GM21528 (cell line): ENCODE results near the gene ST8SIA2.

Experiments
- ATAC-seq: cut with Tn5 transposase; IDR thresholded peaks from one replicate; pipeline ENCODE4 v1.9.1; 2021; ENCODE audit warnings: mild to moderate bottlenecking, moderate library complexity; ENCODE audit not compliant: unreplicated experiment, low FRiP score

ST8SIA2 gene

DNA sequence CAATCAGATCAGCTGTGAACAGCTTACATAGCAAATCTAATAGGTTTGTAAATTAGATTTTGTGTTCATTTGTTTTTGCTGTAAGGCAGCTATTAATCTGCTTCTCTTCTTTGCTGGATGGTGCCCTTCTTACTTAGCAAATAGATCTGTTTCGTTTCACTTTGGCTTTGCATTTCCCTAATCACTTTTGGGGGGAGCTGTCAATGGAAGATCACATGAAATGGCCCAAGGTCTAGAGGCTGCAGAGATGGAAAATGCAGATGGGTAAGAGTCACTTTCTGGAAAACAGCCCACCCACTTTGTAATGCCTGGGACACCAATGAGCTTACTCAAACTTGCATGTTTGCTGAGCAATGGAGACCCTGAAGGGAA is 36.4 kb downstream of the ST8SIA2 start:
- no peak for ATAC-seq

DNA sequence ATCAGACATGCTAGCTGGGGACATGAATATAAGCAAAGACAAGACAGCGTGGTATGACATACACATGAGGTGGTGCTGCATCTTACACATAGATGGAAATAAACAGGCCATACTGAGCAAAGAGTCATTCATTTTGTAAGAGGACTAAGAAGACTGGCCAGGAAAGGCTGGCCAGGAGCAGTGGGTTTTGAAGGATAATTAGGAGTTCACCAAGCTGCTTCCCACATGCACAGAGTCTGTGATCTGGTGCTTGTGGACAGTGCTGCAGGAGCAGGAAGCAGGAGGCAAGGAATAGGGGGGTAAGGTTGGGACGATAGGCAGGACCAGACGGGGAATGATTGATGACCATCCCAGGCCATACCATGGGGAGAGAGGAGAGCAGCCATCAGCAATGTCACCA is 41.5 kb downstream of the ST8SIA2 start:
- no peak for ATAC-seq

DNA sequence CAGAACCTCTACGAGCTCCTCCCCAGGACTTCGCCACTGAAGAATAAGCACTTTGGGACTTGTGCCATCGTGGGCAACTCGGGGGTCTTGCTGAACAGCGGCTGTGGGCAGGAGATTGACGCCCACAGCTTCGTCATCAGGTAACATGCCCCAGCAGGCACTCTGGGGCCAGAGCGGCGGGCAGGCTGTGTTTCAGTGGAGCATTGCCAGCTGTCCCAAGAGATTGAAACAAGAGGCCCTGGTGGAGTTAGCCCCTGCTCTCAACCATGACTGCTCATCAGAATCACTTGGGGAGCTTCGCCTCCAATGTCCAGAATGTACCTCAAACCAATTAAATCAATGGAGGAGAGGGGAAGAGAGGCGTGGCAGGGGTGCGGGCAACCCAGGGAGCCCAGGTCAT is 44.8 kb downstream of the ST8SIA2 start:
- ATAC-seq, result no peak

DNA sequence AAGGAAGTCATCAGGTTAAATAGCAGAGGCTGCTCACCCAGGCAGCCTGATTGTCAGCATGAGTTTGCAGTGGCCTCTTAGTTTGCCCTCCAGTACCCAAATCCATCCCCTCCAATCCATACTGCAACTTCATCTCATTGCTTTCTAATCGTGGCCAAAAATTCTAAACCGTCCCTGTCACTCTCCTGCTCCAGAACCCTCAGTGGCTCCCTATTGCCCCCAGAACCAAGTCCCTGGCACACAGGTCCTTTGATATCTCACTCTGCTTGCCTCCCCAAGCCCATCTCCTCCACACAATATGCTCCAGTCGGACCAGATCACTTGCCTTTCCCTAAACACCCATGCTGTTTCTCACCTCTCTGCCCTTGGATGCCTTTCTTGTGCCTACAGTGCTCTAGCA is 49.7 kb downstream of the ST8SIA2 start:
- ATAC-seq, result no peak

DNA sequence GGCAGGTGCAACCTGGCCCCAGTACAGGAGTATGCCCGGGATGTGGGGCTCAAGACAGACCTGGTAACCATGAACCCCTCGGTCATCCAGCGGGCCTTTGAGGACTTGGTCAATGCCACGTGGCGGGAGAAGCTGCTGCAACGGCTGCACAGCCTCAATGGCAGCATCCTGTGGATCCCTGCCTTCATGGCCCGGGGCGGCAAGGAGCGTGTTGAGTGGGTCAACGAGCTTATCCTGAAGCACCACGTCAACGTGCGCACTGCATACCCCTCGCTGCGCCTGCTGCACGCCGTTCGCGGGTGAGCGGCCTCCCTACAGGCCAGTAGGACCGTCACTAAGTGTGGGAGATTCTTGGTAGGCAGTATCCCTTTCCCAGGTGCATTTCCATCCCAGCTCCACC is 51.0 kb downstream of the ST8SIA2 start:
- no peak for ATAC-seq

DNA sequence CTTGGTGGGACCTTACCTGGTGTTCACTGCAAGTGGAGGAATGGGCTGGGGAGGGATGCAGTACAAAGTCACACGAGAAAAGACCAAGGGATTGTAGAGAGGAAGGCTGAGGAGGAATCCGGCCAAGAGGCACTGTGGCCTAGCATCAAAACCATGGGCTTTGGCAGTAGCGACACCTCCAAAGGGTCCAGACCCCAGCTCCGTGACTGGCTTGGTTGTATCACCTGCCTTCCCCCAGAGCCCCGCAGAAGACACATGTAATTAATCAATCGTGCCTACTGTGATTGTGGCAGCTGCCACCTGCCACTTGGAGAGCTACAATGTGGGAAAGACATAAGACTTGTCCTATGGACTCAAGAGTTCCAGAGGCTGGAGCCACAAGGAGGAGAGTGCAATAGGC is 54.7 kb downstream of the ST8SIA2 start:
- no peak for ATAC-seq

DNA sequence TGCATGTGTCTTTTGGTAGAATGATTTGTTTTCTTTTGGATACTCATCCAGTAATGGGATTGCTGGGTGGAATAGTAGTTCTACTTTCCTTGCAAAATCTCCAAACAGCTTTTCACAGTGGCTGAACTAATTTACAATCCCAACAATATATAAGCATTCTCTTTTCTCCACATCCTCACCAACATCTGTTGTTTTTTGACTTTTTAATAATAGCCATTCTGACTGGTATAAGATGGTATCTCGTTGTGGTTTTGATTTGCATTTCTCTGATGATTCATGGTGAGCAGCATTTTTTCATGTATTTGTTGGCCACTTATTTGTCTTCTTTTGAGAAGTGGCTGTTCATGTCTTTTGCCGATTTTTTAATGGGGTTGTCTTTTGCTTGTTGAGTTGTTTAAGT is 55.8 kb downstream of the ST8SIA2 start:
- ATAC-seq, result no peak

DNA sequence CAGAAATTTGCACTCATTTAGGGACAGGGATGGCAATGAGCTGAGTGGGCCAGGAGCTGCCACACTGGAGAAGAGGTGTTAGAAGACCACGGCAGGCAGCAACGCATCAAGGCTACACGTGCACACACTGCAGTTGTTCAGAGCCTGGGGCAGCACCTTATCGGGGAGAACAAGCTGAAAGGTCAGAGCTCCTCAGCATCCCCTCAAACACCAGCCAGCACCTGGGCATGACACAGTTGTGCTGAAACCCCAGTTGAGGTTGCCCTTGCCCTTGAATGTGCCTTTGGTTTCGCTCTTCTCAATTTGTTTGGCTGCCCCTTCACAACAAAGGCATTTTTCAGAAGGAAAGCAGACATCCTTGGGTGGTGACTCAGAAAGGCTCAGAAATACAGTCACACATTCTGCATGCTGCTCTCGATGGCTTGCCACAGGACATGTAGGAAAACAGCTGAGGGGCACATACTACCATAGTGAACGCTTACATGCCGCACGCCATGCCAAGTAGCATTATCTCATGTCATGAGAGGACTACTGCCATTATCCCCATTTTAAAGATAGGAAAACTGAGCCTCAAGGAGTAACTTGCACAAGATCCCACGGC is 57.6 kb downstream of the ST8SIA2 start:
- no peak for ATAC-seq

DNA sequence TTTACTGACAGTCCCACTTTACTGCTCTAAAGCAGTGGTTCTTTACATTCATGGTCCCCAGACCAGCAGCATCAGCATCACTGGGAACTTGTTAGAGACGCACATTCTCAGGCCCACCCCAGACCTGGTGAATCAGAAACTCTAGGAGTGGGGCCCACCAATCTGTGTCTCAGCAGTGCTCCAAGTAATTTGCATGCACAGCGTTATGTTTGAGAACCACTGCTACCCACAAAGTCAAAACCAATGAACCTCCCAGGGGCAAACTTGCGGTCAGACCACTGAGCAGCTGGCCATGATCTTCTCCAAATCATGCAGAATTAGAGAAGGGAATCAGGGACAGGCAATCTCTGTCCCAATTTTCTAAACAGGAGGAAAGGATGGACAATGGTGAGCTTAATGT is 58.5 kb downstream of the ST8SIA2 start:
- ATAC-seq, result no peak

DNA sequence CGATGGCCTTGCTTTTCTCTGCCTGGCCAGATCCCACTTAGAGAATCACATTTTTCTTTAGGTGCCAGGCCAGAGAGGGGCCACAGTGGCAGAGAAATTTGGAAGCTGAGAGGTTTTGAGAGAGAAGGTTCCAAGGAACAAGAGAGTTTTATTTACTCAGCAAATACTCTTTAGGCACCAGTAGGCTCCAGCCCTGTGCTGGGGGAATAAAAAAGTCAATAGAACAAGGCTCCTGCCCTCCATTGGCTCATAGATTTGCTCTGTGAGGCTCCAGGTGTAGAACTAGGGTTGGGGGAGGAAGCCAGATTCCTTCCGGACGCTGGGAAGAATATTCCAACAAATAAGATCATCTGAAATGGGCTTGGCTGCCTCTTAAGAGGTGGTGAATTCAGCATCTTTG is 59.9 kb downstream of the ST8SIA2 start:
- ATAC-seq, result no peak

DNA sequence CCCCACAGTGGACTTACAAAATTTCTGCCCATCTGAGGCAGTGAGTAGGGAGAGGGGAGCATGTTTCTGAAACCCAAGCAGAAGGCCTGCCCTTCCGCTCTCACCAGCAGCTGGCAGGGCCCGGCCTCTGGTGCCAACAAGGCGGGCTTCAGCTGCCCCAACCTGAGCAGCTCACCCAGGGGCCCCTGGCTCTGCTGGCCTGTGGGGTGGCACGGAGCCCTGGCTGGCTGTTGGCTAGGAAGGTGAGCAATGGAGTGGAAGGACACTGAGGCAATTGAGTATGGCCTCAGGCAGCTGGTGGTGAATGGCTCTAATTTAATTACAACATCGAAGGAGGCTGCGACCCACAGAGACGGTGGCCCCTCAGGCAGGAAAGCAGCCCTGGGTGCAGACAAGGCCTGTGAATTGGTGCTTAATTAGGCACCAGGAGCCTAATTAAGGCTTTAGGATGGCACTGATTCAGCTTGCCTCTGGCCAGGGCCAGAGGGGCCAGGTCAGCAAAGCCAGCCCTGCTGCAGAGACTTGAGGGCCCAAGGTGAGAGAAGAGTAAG is 60.9 kb downstream of the ST8SIA2 start:
- ATAC-seq, result no peak

DNA sequence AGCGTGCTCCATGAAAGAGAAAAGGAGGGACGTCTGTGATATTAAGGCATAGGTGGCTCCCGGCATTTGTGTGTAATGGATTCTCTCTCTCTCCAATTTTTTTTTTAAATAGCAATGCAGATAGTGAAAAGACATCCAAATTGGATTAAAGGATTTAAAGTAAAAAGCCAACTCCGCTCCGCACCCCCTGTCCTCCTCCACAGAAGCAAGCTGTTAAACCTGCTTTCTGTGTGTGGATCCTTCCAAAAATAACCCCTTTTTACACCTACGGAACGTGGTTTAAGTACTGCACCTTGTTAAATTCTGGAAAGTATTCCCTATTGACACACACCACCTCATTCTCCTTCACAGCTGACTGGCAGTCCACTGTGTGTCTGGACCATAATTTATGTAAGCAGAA is 61.6 kb downstream of the ST8SIA2 start:
- no peak for ATAC-seq

DNA sequence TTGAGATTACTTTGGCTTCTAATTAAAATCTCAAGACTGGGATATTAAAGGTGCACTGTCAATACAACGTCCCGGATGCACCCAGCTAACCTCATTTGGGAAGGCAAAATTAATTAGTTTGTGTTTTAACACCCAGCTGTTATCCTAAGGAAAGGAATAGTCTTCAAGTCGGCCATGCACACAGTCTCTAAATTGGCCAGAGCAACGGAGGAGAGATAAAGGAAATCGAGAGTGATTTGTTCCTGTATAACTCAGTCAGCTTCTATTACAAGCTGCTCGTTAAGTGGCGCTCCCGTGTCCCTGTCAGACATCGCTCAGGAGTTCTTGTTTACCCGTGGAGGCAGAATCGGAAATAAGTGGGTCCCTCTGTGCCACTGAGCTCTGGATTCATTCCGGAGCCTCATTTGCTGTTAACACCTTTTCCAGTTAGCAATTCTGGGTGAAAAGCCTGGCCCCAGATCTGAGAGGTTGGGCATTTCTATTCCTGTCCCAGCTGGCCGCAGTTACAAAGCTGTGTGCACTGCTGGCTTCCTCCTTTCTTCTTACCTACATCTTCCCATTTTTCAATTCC is 63.9 kb downstream of the ST8SIA2 start:
- ATAC-seq, result no peak

DNA sequence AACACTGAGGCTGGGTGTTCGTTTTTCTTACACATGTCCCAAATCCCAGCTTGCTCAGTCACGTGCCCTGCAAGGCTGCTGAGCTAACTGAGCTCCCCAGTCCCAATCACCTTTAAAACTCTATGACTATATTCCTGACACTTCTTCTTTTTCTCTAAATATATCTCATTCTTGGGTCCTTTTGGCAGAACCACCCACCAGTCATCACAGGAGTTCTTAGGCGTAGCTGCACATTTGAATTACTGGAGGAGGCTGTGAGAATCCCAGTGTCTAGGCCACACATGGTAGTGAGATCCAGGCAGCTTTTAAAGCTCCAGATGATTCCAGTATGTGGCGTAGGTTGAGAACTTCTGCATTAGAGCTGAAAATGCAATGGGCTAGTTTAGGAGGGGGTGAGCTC is 66.3 kb downstream of the ST8SIA2 start:
- no peak for ATAC-seq

DNA sequence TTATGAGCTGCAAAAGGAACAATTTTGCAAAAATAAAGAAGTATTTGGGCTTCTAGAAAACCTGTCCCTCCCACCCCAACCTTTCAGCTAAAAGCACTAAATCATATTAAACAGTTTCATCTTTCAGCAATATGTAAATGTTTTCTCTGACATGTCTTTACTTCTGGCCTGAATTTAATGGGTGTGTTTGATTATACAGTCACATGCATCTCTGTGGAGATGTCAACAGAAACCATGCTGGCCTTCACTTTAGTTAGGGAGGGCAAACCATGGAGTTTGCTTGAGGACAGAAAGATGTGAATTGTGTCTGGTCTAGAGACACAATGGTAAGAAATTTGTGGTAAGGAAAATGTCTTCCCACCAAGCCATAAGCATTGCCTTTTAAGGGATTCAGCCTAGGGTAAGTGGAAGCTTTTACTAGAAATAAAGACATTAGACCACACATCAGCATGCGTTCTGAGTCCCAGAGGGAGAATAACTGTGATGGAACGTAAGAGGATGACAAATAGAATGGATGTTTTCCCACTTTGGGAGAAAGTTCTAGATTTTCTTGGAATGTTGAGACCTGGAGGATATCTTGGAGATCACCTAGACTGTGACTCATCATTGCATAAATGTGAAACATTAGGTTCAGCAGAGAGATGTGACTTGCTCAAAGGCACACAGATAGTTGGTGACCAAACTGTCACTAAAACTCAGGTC is 68.9 kb downstream of the ST8SIA2 start:
- no peak for ATAC-seq

DNA sequence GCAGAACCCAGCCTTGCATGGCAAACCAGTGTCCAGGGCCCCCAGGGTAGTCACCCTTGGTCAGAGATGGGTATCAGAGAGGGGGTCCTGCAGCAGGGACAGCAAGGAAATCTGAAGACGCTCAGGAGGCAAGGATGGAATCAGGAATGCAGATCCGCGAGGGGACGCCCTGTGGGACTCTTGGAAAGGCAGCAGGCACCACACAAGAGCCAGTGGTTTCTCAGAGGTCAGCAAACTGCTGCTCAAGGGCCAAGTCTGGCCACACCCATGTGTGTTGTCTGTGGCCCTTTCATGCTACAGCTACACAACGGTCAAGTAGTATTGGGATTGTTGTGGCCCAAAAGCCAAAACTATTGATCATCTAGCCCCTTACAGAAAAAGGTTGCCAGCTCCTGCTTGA is 69.7 kb downstream of the ST8SIA2 start:
- ATAC-seq, result no peak

DNA sequence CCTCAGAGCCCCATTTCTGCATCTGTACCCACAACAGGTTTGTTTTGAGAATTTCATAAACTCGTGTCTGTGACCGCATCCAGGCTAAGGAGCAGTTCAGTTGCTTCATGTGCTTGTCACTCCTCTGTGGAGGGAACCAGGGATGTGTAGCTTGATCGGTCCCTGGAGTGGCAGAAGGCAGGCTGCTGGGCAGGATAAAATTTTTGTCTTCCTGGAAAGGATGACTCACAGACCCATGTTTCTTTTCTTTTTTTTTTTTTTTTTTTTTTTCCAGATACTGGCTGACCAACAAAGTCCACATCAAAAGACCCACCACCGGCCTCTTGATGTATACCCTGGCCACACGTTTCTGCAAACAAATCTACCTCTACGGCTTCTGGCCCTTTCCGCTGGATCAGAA is 70.1 kb downstream of the ST8SIA2 start:
- ATAC-seq, result no peak

DNA sequence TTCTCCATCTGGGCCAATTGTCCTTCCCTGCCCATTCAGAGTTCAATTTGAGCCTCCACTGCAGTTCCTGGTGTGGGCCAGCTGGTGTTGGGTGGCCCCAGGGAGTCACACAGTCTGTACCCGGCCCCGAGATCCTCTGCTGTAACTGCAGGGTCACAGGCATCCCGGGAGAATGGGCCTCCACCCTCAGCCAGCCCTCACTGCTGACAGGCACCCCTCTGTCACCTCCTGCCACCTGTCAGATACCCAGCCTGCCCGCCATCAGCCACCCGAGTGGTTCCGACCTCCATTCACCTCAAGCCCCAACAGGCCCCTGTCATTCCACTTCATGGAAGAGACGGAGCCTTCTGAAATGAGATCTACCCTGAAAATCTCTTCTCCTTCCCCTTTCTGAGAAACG is 73.2 kb downstream of the ST8SIA2 start:
- no peak for ATAC-seq

DNA sequence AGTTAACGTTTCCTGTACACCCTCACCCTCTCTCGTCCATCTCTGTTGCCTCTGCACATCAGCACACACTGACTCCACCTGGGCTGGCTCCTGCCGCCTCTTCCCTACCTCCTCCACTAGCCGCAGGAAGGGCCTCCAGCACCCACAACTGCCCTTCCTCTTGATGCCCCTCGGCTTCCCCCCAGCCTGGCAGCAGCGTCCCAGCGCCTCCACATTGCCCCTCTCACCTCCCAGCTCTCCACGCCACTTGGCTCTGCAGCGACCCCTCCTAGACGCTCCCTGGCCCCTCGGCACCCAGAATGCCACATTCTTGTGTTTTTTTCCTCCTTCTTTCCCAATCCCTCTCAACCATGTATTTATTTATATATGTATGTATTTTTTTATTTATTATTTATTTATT is 73.6 kb downstream of the ST8SIA2 start:
- ATAC-seq, result no peak

DNA sequence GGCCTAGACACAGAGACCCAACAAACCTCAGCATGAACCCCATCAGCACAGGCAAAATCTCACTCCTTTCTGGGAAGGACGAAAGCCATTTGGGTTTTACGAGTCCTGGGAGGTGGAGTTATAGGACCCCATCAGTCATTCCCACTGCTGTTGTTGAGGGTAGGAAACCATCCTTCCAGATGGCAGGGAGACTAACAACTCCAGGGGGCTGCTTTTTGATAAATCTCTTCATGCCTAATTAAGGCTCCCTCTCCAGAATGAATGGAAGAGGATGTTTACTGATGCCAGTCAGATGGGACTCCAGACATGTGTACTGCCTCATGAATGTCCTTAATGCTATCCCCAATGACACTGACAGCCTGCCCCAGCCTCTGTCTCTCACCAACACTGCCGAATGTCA is 75.3 kb downstream of the ST8SIA2 start:
- no peak for ATAC-seq

DNA sequence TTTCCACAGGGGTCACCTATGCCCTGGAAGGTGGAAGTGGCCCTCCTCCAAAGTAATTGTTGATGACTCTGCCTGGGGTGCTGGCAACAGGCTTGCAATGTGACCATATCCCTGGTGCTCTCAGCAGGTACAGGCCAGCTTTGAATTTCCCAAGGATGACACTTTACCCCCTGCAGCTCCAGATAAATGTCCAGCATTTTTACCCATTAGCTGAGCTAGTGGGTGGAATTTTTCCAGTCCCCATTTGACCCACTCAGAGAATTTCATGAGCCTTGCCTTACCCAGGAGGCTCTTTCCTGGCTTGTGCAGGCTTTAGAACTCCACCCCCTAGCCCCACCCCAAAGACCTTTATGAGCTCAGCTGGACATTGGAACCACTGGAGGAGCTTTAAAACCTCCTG is 77.6 kb downstream of the ST8SIA2 start:
- no peak for ATAC-seq

DNA sequence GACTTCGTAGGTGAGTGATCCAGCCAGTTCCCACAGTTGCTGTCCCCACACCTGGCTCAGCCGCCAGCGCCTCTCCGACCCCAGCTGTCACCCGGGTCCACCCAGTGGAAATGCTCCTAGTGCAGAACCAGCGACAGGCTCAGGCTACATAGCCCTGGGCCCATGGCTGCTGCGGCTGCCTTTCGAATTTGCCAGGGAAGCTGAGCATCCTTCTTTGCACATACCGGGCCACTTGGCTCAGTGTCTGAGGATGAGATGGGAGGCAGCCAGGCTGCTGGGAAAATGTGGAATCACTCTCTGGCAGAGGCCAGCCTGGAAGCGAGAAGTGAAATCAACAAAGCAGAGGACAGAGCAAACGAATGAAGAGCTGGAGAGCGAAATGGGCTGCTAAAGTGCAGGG is 80.1 kb downstream of the ST8SIA2 start:
- ATAC-seq, result no peak
